ENCODE results near the gene MSMP. TPM values are rescaled to one million over a fixed set of nuclear protein-coding genes. Genes with fewer than 3 reads are reported as not detected.

MSMP gene
- total RNA-seq, 4 donors from 2014 or later, result not detected

DNA sequence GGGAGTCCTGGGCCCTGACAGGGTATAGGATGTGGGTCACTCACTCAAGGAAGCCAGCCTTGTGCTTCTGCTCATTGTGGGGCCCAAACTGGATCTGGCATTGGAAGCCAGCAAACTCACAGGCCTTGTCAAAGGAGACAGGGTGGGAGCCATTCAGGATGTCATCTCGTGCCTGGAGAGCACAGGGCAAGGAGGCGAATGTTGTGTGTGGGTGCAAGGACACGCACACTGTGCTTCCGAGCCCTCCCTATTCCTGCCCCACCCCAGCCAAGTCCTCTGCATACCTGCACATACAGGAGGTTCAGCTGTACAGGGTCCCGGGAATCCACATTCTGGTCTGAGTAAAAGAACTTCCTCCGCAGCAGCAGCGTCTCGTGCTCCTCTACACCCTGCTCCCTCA is 30.2 kb downstream of the MSMP start:
- in situ Hi-C loops (cut with MboI; ENCODE audit: low pct_ligation_motif_present in 1 of 4, low pct_unique_long_range_greater_than_20kb in 1 of 4, low sequenced_read_pairs in 3 of 4), result no loop called here
- Histone ChIP-seq H3K36me3 (peaks cover 2 to 64% (median 34%) of the 10 kb centered on the region in 4 donors), H3K27me3 (no peaks in the 10 kb centered on the region), H3K4me1 (peaks cover 24 to 34% (median 30%) of the 10 kb centered on the region in 4 donors), H3K9me3 (no peaks in the 10 kb centered on the region), H3K4me3 (no peak overlapping the region), H3K27ac (no peak overlapping the region)
- DNase-seq, result no peak
- TF ChIP-seq POLR2A (IDR thresholded peaks at IDR 0.05) (no peak), CTCF (IDR thresholded peaks at IDR 0.05) (no peak), EP300 (IDR thresholded peaks at IDR 0.05; ENCODE audit: low read depth) (no peak), POLR2AphosphoS5 (IDR thresholded peaks at IDR 0.05) (no peak)
- WGBS, 2 donors (ENCODE audit: low coverage in 1 of 2), result 96% methylated on average over 6 of the region's 8 CpGs; no CpG with 5 or more reads in 1 of the 2 donors
- intact Hi-C loops (cut with DNase I; ENCODE audit: low total_unique reads), result no loop called here

DNA sequence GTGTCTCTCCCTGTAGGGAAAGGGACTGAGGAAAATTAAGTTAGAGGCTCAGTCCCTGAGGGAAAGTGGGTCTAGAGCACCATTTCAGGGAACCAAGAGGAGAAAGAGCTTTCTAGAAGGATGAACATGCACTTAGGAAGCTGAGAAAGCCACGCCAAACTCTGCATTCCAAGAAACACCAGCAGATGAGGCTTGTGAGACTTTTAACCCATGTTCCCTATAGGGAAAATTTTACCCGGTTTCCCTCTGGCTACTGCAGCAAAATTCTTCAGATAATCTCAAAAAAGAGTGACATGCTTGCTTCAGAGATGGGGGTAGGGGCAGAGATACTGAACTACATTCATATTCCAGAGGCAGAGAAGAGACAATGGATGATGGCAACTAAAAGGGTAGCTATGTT is 30.6 kb downstream of the MSMP start:
- TF ChIP-seq EP300 (IDR thresholded peaks at IDR 0.05; ENCODE audit: low read depth), result no peak
- TF ChIP-seq POLR2A (IDR thresholded peaks at IDR 0.05), result no peak
- TF ChIP-seq POLR2AphosphoS5 (IDR thresholded peaks at IDR 0.05), result no peak
- no peak for DNase-seq
- in situ Hi-C loops (cut with MboI; ENCODE audit: low pct_ligation_motif_present in 1 of 4, low pct_unique_long_range_greater_than_20kb in 1 of 4, low sequenced_read_pairs in 3 of 4), result no loop called here
- Histone ChIP-seq H3K27me3 (no peaks in the 10 kb centered on the region), H3K36me3 (peaks cover 2 to 68% (median 36%) of the 10 kb centered on the region in 4 donors), H3K9me3 (no peaks in the 10 kb centered on the region), H3K27ac (no peak overlapping the region), H3K4me3 (no peak overlapping the region), H3K4me1 (peaks cover 20 to 29% (median 25%) of the 10 kb centered on the region in 4 donors)
- intact Hi-C loops (cut with DNase I; ENCODE audit: low total_unique reads), result no loop called here
- 83 to 95% methylated on average over 2 of the region's 2 CpGs for WGBS, 2 donors (ENCODE audit: low coverage in 1 of 2)

GRCh38 chr9:35719546-35719945 is 34.5 kb downstream of the MSMP start:
- no peak for DNase-seq
- in situ Hi-C loops (cut with MboI; ENCODE audit: low pct_ligation_motif_present in 1 of 4, low pct_unique_long_range_greater_than_20kb in 1 of 4, low sequenced_read_pairs in 3 of 4), result no loop called here
- Histone ChIP-seq H3K4me3 (no peak overlapping the region), H3K36me3 (peaks cover 2 to 96% (median 53%) of the 10 kb centered on the region in 4 donors), H3K27me3 (no peaks in the 10 kb centered on the region), H3K27ac (no peak overlapping the region), H3K4me1 (no peaks in the 10 kb centered on the region), H3K9me3 (no peaks in the 10 kb centered on the region)
- intact Hi-C loops (cut with DNase I; ENCODE audit: low total_unique reads), result no loop called here
- TF ChIP-seq POLR2AphosphoS5 (IDR thresholded peaks at IDR 0.05), result no peak
- no peak for TF ChIP-seq EP300 (IDR thresholded peaks at IDR 0.05; ENCODE audit: low read depth)
- TF ChIP-seq CTCF (IDR thresholded peaks at IDR 0.05), result no peak
- no peak for TF ChIP-seq POLR2A (IDR thresholded peaks at IDR 0.05)
- WGBS, 2 donors (ENCODE audit: low coverage in 1 of 2), result 90 to 100% methylated on average over 4 of the region's 4 CpGs

DNA sequence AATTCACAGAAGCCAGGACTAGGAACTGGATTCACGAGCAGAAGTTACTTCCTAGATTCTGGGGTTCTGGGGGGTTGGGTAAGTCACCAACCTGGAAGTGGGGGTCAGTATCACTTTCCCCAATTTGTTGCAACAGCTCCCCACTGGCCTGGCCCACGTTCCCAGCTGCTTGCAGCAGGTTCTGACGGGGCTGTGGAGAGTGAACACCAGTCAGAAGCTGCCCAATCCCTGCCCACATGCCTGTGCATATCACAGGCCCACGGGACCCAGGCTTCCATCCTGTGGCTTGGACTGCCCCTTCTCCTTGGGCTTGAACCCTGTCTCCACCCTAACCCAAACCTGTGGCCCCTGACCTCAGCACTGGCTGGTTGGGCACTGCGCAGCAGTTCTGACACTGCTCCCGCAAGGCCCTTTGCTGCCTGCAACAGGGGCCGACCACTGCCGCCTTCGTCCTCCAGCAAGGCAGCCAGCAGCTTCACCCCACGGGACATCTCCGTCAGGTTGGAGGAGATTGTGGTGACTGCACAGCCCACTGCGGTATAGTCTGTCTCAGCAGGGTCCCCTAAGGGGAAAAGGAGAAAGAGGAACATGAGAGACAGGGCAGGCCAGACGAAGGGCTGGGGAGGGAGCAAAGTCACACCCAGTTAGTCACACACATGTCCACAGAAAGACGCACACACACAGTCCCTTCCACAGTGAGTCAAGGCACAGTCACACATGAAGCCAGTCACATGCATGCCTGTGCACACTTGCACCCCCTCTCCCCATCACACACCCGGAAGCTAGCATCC is 35.2 kb downstream of the MSMP start:
- Histone ChIP-seq H3K4me3 (no peak overlapping the region), H3K9me3 (no peaks in the 10 kb centered on the region), H3K27ac (no peak overlapping the region), H3K27me3 (no peaks in the 10 kb centered on the region), H3K36me3 (peaks cover 2 to 96% (median 53%) of the 10 kb centered on the region in 4 donors), H3K4me1 (no peaks in the 10 kb centered on the region)
- in situ Hi-C loops (cut with MboI; ENCODE audit: low pct_ligation_motif_present in 1 of 4, low pct_unique_long_range_greater_than_20kb in 1 of 4, low sequenced_read_pairs in 3 of 4) (no loop called here), intact Hi-C loops (cut with DNase I; ENCODE audit: low total_unique reads) (no loop called here)
- DNase-seq, result no peak
- TF ChIP-seq POLR2AphosphoS5 (IDR thresholded peaks at IDR 0.05) (peak in 1 of 3 donors; percentile 8), POLR2A (IDR thresholded peaks at IDR 0.05) (no peak), CTCF (IDR thresholded peaks at IDR 0.05) (no peak)
- 81% methylated on average over 14 of the region's 15 CpGs; no CpG with 5 or more reads in 1 of the 2 donors for WGBS, 2 donors (ENCODE audit: low coverage in 1 of 2)
